Measurements from ENCODE around the gene STAC3. TPM values are rescaled to one million over a fixed set of nuclear protein-coding genes. Genes with fewer than 3 reads are reported as not detected.

STAC3 gene
- total RNA-seq, 1 donor from 2014 or later: 3.3 TPM

DNA sequence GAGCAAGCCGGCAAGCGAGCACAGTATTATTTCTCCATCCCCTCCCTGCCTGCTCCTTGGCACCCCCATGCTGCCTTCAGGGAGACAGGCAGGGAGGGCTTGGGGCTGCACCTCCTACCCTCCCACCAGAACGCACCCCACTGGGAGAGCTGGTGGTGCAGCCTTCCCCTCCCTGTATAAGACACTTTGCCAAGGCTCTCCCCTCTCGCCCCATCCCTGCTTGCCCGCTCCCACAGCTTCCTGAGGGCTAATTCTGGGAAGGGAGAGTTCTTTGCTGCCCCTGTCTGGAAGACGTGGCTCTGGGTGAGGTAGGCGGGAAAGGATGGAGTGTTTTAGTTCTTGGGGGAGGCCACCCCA is 38.3 kb downstream of the STAC3 start:
- Mint-ChIP-seq H3K9me3 (ENCODE audit: unreplicated experiment) (no peaks in the 10 kb centered on the region), H3K27ac (ENCODE audit: unreplicated experiment) (no peak overlapping the region), H3K4me3 (ENCODE audit: unreplicated experiment) (no peak overlapping the region), H3K36me3 (ENCODE audit: low read depth, unreplicated experiment) (peaks cover 6% of the 10 kb centered on the region), H3K4me1 (ENCODE audit: unreplicated experiment) (peaks cover 18% of the 10 kb centered on the region), H3K27me3 (ENCODE audit: unreplicated experiment) (peaks cover 24% of the 10 kb centered on the region)
- TF ChIP-seq, protein P1, sequence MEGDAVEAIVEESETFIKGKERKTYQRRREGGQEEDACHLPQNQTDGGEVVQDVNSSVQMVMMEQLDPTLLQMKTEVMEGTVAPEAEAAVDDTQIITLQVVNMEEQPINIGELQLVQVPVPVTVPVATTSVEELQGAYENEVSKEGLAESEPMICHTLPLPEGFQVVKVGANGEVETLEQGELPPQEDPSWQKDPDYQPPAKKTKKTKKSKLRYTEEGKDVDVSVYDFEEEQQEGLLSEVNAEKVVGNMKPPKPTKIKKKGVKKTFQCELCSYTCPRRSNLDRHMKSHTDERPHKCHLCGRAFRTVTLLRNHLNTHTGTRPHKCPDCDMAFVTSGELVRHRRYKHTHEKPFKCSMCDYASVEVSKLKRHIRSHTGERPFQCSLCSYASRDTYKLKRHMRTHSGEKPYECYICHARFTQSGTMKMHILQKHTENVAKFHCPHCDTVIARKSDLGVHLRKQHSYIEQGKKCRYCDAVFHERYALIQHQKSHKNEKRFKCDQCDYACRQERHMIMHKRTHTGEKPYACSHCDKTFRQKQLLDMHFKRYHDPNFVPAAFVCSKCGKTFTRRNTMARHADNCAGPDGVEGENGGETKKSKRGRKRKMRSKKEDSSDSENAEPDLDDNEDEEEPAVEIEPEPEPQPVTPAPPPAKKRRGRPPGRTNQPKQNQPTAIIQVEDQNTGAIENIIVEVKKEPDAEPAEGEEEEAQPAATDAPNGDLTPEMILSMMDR (IDR thresholded peaks at IDR 0.05; ENCODE audit: unreplicated experiment): no peak
- no peak for DNase-seq (ENCODE audit: low spot score)

- no peak overlapping the region for H3K4me3 Mint-ChIP-seq (ENCODE audit: unreplicated experiment)
- H3K27ac Mint-ChIP-seq (ENCODE audit: unreplicated experiment): no peak overlapping the region
- peaks cover 6% of the 10 kb centered on the region for H3K36me3 Mint-ChIP-seq (ENCODE audit: low read depth, unreplicated experiment)
- TF ChIP-seq, protein P1 (IDR thresholded peaks at IDR 0.05; ENCODE audit: unreplicated experiment): no peak
- DNase-seq (ENCODE audit: low spot score): no peak
- H3K4me1 Mint-ChIP-seq (ENCODE audit: unreplicated experiment): peaks cover 14% of the 10 kb centered on the region
- H3K27me3 Mint-ChIP-seq (ENCODE audit: unreplicated experiment): peaks cover 20% of the 10 kb centered on the region
- no peaks in the 10 kb centered on the region for H3K9me3 Mint-ChIP-seq (ENCODE audit: unreplicated experiment)
These were observed 38.9 kb downstream of the STAC3 start for GRCh38 chr12:57211791-57212700.

- no peaks in the 10 kb centered on the region for H3K9me3 Mint-ChIP-seq (ENCODE audit: unreplicated experiment)
- no peak for DNase-seq (ENCODE audit: low spot score)
- H3K4me1 Mint-ChIP-seq (ENCODE audit: unreplicated experiment): peaks cover 14% of the 10 kb centered on the region
- H3K27me3 Mint-ChIP-seq (ENCODE audit: unreplicated experiment): peaks cover 20% of the 10 kb centered on the region
- H3K27ac Mint-ChIP-seq (ENCODE audit: unreplicated experiment): no peak overlapping the region
- no peak overlapping the region for H3K4me3 Mint-ChIP-seq (ENCODE audit: unreplicated experiment)
- TF ChIP-seq, protein P1 (IDR thresholded peaks at IDR 0.05; ENCODE audit: unreplicated experiment): no peak
- peaks cover 6% of the 10 kb centered on the region for H3K36me3 Mint-ChIP-seq (ENCODE audit: low read depth, unreplicated experiment)
These were observed 39.9 kb downstream of the STAC3 start for GRCh38 chr12:57210926-57211692.

- H3K9me3 Mint-ChIP-seq (ENCODE audit: unreplicated experiment): no peaks in the 10 kb centered on the region
- H3K4me1 Mint-ChIP-seq (ENCODE audit: unreplicated experiment): peaks cover 10% of the 10 kb centered on the region
- H3K27me3 Mint-ChIP-seq (ENCODE audit: unreplicated experiment): peaks cover 16% of the 10 kb centered on the region
- no peak overlapping the region for H3K27ac Mint-ChIP-seq (ENCODE audit: unreplicated experiment)
- no peak overlapping the region for H3K4me3 Mint-ChIP-seq (ENCODE audit: unreplicated experiment)
- TF ChIP-seq, protein P1 (IDR thresholded peaks at IDR 0.05; ENCODE audit: unreplicated experiment): no peak
- no peak for DNase-seq (ENCODE audit: low spot score)
- peaks cover 6% of the 10 kb centered on the region for H3K36me3 Mint-ChIP-seq (ENCODE audit: low read depth, unreplicated experiment)
These were observed 40.5 kb downstream of the STAC3 start for GRCh38 chr12:57210461-57210860.
